ENCODE results near the gene SLC5A6.

GRCh38 chr2:27201675-27202074 is 10.4 kb downstream of the SLC5A6 start:
- TF ChIP-seq, protein P1, sequence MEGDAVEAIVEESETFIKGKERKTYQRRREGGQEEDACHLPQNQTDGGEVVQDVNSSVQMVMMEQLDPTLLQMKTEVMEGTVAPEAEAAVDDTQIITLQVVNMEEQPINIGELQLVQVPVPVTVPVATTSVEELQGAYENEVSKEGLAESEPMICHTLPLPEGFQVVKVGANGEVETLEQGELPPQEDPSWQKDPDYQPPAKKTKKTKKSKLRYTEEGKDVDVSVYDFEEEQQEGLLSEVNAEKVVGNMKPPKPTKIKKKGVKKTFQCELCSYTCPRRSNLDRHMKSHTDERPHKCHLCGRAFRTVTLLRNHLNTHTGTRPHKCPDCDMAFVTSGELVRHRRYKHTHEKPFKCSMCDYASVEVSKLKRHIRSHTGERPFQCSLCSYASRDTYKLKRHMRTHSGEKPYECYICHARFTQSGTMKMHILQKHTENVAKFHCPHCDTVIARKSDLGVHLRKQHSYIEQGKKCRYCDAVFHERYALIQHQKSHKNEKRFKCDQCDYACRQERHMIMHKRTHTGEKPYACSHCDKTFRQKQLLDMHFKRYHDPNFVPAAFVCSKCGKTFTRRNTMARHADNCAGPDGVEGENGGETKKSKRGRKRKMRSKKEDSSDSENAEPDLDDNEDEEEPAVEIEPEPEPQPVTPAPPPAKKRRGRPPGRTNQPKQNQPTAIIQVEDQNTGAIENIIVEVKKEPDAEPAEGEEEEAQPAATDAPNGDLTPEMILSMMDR (IDR thresholded peaks at IDR 0.05): no peak
- no peak for TF ChIP-seq POLR2A (IDR thresholded peaks at IDR 0.05)

Data from body of pancreas (tissue), 4 donors.